Esophagus squamous epithelium (tissue), 4 donors: ENCODE measurements around the gene NEDD1.

Source experiments
- CTCF ChIP-seq, 6 experiments: fragments of 450-650 bp in 4 of 6; fragments of 200-600 bp in 2 of 6; sonication (generic) in 2 of 6; IDR thresholded peaks; one replicate each; pipeline ENCODE4 v1.5.1; 2016 to 2019; ENCODE audit warnings: antibody characterized with exemption in 6 of 6, mild to moderate bottlenecking in 4 of 6, moderate library complexity in 4 of 6
- POLR2A ChIP-seq, 4 donors: fragments of 450-650 bp; IDR thresholded peaks; one replicate each; pipeline ENCODE4 v1.6.1; 2017; ENCODE audit warnings: antibody characterized with exemption in 4 of 4, mild to moderate bottlenecking in 4 of 4, moderate library complexity in 3 of 4

GRCh38 chr12:96883571-96883970 is 23.5 kb upstream of the NEDD1 start:
- no peak for TF ChIP-seq CTCF (IDR thresholded peaks at IDR 0.05)
- TF ChIP-seq POLR2A (IDR thresholded peaks at IDR 0.05): no peak
